GM19025 (cell line): Measurements from ENCODE around the gene CST8.
"Not testable (repeated sequence)": the region's sequence is repeated elsewhere in the genome, so short reads cannot be mapped to it uniquely, and the experiment has no call there.

Experiments
- ATAC-seq: cut with Tn5 transposase; IDR thresholded peaks from one replicate; pipeline ENCODE4 v1.9.1; 2021; ENCODE audit warnings: mild to moderate bottlenecking, low read depth, moderate library complexity; ENCODE audit not compliant: unreplicated experiment

The CST8 gene

DNA sequence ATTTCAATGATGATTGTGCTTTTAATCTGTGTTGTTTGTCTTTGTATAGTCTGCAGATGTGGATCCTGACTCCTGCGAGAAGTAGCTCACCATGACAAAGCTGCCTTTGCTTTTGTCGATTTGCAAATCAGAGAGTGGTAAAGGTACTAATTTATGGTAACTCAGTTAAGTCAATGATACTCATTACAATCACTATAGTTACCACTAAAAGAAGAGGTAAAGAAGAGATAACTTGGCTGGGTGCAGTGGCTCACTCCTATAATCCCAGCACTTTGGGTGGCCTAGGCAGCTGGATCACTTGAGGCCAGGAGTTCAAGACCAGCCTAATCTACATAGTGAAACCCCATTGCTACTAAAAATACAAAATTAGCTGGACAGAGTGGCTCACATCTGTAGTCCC, 17.6 kb upstream of the CST8 start:
- ATAC-seq: not testable (repeated sequence)

- ATAC-seq: no peak
Measured at GRCh38 chr20:23475395-23475794, 15.5 kb upstream of the CST8 start.

DNA sequence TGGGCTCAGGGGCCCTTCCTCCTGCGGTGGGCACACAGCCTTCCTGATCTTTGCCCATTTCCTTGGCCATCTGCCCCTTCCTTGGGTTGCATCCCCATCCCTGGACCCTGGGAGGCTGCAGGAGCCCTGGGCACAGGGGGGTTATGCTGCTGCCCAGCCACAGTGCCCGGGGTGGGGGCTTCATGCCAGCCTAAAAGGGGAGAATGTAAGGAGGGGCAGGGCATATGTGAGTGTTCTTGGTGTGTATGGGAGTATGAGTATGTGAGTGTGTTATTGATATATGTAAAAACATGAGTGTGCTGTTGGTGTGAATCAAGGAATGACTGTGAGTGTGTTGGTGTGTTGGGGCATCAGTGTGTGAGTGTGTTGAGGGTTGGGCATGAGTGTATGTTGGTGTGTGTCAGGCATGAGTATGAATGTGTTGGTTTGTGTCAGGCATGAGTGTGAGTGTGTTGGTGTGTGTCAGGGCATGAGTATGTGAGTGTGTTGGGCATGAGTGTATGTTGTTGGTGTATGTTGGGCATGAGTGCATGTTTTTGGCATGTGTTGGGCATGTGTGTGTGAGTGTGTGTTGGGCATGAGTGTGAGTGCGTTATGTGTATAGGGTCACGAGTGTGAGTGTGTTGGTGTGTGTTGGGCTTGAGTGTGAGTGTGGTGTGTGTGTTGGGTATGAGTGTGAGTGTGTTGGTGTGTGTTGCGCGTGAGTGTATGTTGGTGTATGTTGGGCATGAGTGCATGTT, 14.7 kb upstream of the CST8 start:
- ATAC-seq: no peak

DNA sequence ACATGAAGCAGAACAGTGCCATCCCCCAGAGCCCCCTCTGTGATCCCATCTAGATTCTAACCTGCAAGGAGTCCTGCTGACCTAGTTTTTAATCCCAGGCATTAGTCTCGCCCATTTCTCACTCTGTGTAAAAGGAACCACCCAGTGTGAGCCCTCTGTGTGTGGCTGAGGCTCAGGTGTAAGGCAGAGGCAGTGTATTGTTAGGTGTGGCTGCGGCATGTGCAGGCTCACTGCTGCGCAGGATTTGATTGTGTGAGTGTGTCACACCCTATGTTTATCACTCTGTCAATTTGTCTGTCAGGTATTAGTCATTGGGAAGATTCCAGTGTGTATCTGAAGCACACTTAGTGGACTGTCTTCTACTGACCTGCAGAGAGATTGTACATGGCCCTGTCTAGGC, 13.7 kb upstream of the CST8 start:
- no peak for ATAC-seq

DNA sequence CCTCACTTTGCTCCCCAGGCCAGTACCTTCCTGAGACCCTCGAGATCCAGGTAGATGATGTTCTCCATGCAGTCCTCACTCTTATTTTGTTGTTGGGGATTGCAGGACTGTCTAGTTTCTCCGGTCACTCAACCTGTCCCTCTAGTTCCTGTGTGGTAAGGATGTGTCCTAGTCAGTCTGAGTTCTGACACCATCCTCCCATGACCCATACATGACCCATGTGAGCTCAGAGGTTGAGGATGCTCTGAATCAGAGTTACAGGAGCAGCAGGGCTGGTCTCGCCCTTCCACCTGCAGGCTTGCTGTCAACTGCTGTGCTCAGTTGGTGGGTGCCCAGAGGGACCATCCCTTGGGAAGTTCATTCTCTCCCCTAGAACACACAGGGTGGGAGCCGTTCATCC, 11.9 kb upstream of the CST8 start:
- no peak for ATAC-seq

- no peak for ATAC-seq
Measured at GRCh38 chr20:23482138-23482537, 8.8 kb upstream of the CST8 start.

DNA sequence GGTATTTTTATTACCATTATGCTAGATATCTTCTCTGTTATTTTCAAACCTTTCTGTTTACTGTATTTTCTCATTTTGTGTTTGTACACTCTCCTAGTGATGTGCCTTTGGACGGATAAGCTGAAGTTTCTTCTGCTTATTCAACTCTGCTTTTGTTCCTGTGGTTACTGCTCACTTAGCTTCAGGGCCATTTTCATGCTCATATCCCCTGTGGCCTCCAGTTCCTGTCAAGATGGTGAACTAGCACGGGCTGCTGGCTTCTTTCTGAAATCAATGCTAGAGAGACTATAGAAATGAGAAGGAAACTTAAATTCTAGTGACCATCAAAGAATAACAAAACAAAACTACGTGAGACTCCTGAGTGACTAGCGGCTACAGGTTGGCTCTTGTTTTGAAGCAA, 6.8 kb upstream of the CST8 start:
- ATAC-seq: no peak

DNA sequence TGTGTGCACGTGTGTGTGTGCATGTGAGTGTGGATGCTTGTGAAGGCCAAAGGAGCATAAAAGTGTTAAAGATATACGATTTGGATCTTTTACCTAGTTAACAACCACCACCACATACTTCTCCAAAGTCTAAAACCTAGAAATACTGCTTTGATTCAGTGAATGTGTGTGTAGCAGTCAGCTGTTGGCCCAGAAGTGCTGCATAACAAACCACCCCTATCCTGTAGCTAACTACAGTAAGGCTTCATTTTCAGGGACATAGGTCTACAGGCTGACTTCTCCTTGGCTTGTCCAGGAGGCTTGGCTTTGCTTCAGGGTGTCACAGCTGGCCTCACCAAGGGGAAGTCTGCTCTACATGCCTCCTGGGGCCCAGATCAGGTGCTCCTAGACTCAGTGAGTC, 2.4 kb upstream of the CST8 start:
- ATAC-seq: no peak

GRCh38 chr20:23488996-23489395, 1.9 kb upstream of the CST8 start:
- no peak for ATAC-seq

GRCh38 chr20:23492292-23492691, 1.4 kb downstream of the CST8 start:
- ATAC-seq: no peak

GRCh38 chr20:23493172-23493772, 2.4 kb downstream of the CST8 start:
- no peak for ATAC-seq

- ATAC-seq: no peak
Measured at GRCh38 chr20:23497536-23497935, 6.6 kb downstream of the CST8 start.

GRCh38 chr20:23501926-23502325, 11.0 kb downstream of the CST8 start:
- no peak for ATAC-seq

DNA sequence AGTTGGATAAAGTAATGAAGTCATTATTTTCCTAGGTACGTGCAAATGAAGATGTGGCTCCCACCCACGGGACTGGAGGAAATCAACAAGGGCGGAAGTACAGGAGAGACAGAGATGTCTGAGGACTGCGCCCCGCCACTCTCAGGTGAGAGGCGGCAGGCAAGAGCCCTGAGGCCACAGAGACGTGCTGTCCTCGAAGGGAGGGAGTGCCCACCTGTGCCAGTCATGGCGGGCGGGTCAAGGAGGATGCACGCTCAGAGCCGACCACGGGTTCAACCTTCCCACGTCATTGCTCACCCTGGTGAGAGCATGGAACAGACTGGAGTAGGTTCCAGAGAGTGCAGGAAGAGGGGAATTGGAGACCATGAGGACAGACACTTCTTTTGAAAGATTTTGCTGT, 12.7 kb downstream of the CST8 start:
- no peak for ATAC-seq

GRCh38 chr20:23507346-23507745, 16.4 kb downstream of the CST8 start:
- ATAC-seq: no peak

GRCh38 chr20:23508449-23509229, 17.7 kb downstream of the CST8 start:
- ATAC-seq: no peak

DNA sequence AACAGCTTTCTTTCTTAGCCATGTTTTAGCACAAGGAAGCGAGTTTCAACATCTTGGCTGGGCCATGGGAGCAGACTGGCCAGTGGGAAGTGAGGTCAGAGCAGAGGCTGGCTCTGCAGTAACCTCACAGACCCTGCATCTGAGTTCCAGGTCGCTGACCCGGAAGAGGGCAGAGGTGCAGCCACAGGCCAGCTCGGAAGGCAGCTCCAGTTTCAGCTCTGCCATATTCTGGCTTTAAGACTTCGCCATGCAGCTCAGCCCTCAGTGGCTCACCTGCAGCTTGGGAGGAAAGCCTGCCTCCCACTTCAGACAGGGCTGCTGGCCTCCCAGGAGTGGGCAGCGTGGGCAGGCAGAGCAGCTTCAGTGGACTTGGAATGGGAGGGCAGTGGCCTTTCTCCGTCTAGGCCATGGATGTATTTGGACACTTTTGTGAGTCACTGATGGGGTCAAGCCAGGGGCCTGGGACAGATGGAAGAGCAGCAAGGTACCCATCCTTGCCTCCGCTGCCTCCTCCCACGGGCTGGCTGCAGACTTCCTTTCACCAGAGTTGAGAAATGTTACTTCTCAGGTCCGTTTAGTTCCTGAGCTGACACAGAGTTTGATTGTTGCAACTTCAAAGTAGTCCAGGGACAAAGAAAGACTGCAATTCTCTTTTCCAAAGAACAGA, 18.5 kb downstream of the CST8 start:
- ATAC-seq: no peak

DNA sequence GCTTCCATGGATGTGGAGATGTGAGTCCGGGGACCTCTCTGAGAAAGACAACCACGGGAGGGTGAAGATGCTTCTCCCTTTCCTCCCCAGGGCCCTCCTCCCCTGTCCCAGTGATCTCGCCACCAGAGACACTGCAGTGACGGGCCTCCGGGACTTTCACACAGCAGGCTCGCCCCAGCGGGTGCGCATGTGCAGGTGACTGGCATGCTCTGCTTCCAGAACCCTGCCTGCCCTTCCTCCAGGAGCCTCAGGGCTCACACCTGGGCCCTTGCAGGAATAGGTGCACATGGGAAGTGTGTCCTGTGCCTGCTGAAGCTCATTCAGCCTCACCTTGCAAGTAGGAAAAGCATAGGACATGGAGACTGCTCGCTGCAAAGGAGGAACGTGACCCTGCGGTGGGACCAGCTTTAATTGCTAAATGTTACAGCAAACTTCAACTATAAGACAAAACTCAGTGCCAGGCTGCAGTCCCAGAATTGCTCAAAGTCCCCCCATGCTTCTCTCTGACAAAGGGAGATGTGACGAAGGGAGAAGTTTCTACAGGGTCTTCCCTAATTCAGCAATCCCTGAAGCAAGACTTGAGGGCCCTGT, 19.2 kb downstream of the CST8 start:
- ATAC-seq: no peak

DNA sequence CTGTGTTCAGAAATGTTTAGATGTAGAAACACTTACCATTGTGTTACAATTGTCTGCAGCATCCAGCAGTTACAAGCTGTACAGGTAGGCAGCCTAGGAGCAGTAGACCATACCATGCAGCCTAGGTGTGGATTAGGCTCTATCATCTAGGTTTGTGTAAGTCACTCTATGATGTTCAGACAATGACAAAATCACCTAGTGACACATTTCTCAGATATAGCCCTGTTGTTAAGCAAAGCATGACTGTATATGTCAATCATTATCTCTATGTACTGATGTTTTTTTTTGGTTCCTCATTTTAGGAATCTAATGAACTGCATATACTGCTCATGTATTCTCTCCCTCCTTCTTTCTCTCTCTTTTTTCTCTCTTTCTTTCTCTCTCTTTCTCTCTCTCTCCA, 22.2 kb downstream of the CST8 start:
- no peak for ATAC-seq

DNA sequence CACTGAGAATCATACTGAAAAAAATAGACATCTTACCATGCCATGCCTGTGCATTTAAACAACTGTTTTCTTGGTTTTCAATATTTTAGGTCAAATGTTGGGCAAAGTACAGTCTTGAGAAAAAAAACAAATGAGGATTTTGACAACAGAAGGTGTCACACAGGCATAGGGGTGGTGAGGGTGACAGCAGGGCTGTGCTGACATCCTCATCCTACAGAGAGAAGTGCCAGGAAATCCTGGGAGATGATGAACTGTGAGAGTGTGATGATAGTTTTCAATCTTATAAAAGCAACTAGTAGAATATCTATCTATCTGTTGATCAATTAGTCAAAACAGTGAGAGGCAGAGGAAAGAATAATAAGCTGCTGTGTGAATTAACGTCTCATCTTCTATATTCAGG, 23.9 kb downstream of the CST8 start:
- no peak for ATAC-seq
